Large intestine (tissue), 3 donors: Measurements from ENCODE around the gene RCL1. TPM values are rescaled to one million over a fixed set of nuclear protein-coding genes. Genes with fewer than 3 reads are reported as not detected.

Experiments
- DNase-seq, 2 donors: peaks; one replicate each; pipeline versions ENCODE4 v3.0.0 to v3.0.0-alpha.2; 2013
- H3K27ac ChIP-seq: one replicate; pipeline ENCODE4 v1.5.1; 2013; ENCODE audit warnings: low read length
- H3K27me3 ChIP-seq: 2 replicates; pipeline ENCODE4 v1.6.1; 2013; ENCODE audit warnings: low read length; ENCODE audit not compliant: control insufficient read depth, insufficient read depth
- H3K36me3 ChIP-seq: 2 replicates; pipeline ENCODE4 v1.6.1; 2013; ENCODE audit warnings: low read length; ENCODE audit not compliant: control insufficient read depth, insufficient read depth
- H3K4me1 ChIP-seq: one replicate; pipeline ENCODE4 v1.6.1; 2013; ENCODE audit warnings: low read length; ENCODE audit not compliant: control insufficient read depth, insufficient read depth
- H3K4me3 ChIP-seq: one replicate; pipeline ENCODE4 v1.5.1; 2013; ENCODE audit warnings: low read length
- H3K9me3 ChIP-seq: one replicate; pipeline ENCODE4 v1.6.1; 2013; ENCODE audit warnings: mild to moderate bottlenecking, low read depth, low read length, moderate library complexity; ENCODE audit not compliant: control insufficient read depth
- WGBS: methylation state at CpG from one replicate; pipeline ENCODE4 v1.1.5; 2013; ENCODE audit warnings: low lambda C conversion rate; ENCODE audit not compliant: insufficient coverage; 5-methylcytosine and 5-hydroxymethylcytosine counted together
- polyA plus RNA-seq: library from polyadenylated mRNA; unstranded; fragments of 120-200 nt; gene quantifications from one replicate; pipeline ENCODE4 v1.2.1, GENCODE V29; 2013

The RCL1 gene
- polyA plus RNA-seq, 1 donor, result 12.1 TPM

DNA sequence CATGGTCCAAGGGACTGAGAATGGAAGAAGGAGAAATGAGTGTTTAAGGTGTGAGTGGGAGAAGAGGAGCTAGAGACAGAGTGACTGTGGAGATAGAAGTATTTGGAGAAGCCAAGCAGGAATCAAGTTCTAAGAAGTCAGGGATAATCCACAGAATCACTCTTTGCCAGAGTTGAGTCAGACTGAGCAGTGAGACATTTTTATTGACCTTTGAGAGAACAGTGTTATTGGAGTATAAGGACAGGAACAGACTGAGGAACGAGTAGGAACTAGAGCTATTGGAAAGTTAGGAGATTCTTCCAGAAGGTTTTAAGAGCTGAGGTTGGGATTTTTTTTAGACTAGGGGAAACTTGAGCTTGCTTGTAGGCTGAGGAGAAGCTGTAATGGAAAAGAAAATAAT, 37.2 kb downstream of the RCL1 start:
- Histone ChIP-seq H3K27me3 (no peaks in the 10 kb centered on the region), H3K4me3 (no peak overlapping the region), H3K36me3 (peaks cover 11% of the 10 kb centered on the region), H3K9me3 (no peaks in the 10 kb centered on the region), H3K4me1 (no peaks in the 10 kb centered on the region), H3K27ac (no peak overlapping the region)
- no peak for DNase-seq
- 100% methylated on average over 1 of the region's 1 CpG for WGBS

DNA sequence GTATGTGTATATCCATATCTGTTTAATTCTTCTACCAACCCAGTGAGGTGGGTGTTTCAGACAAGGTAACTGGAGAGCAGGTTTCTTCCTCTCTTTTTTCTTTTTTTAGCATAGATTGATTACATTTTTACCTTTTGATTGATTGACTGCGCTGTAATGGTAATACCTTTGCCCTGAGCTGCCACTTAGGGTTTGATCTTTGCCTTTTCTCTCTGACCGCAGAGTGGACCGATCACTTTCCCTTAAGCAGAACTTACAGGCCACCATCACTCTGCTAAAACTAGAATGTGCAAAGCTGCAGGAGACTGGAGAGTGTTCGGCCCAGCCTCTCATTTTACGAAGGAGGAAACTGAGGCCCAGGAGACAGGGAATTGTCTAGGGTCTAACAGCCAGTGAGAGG, 38.0 kb downstream of the RCL1 start:
- no peaks in the 10 kb centered on the region for H3K27me3 ChIP-seq
- H3K4me3 ChIP-seq, result no peak overlapping the region
- H3K9me3 ChIP-seq, result no peaks in the 10 kb centered on the region
- no peak for DNase-seq
- H3K36me3 ChIP-seq, result peaks cover 18% of the 10 kb centered on the region
- no peak overlapping the region for H3K27ac ChIP-seq
- WGBS, result 0% methylated on average over 1 of the region's 5 CpGs
- H3K4me1 ChIP-seq, result no peaks in the 10 kb centered on the region

DNA sequence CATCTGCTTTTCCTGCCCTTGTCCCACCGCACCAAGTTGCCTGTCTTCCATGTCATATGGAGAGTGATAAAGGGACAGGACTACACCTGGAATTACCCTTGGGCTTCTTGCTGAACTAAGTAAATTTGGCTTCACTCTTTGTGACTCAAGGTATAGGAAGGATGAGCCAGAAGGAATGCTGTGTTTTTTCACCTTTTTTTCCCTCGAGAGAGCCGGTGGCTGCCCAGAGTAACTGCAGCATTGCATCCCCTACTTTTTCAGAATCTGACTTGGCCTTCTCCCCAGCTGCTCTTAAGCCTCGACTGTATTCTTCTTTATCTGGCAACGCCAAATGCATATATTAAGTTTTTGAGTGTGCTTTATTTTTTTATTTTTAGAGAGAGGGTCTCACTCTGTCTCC, 38.4 kb downstream of the RCL1 start:
- WGBS, result 100% methylated on average over 2 of the region's 5 CpGs

DNA sequence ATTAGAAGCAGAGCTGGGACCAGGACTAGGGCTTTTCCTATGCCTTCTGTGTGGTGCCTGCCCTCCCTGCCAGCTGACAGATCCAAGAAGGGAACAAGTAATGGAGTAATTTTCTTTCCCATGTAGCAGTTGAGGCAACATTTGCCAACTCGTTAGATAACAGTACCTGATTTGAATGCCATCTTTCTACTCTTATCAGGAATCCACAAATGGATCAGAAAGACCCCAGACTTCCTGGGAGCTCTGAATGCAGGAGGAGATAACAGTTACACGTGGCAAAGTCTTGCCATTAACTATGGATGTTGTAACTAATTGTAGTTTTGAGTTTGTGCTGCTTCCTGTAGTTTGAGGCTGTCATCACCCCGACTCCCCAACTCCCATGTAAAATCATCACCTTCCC, 39.2 kb downstream of the RCL1 start:
- Histone ChIP-seq H3K27me3 (no peaks in the 10 kb centered on the region), H3K4me3 (no peak overlapping the region), H3K27ac (no peak overlapping the region), H3K4me1 (no peaks in the 10 kb centered on the region), H3K9me3 (no peaks in the 10 kb centered on the region), H3K36me3 (peaks cover 19% of the 10 kb centered on the region)
- no peak for DNase-seq
- no CpG with 5 or more reads among the region's 3 CpGs for WGBS

More for the DNA sequence above, 38.4 kb downstream of the RCL1 start:
- Histone ChIP-seq H3K27me3 (no peaks in the 10 kb centered on the region), H3K4me1 (no peaks in the 10 kb centered on the region), H3K4me3 (no peak overlapping the region), H3K36me3 (peaks cover 19% of the 10 kb centered on the region), H3K9me3 (no peaks in the 10 kb centered on the region), H3K27ac (no peak overlapping the region)
- DNase-seq, result no peak

- H3K27me3 ChIP-seq, result no peaks in the 10 kb centered on the region
- peak in 1 of 2 donors; percentile 26 for DNase-seq
- no peak overlapping the region for H3K27ac ChIP-seq
- H3K4me3 ChIP-seq, result no peak overlapping the region
- no peaks in the 10 kb centered on the region for H3K9me3 ChIP-seq
- no peaks in the 10 kb centered on the region for H3K4me1 ChIP-seq
- no CpG with 5 or more reads among the region's 7 CpGs for WGBS
- peaks cover 22% of the 10 kb centered on the region for H3K36me3 ChIP-seq
Measured at GRCh38 chr9:4832786-4833579, 40.2 kb downstream of the RCL1 start.

- peak in 1 of 2 donors; percentile 25 for DNase-seq
- WGBS, result 87% methylated on average over 2 of the region's 11 CpGs
- no peaks in the 10 kb centered on the region for H3K9me3 ChIP-seq
- no peak overlapping the region for H3K4me3 ChIP-seq
- peaks cover 21% of the 10 kb centered on the region for H3K36me3 ChIP-seq
- no peaks in the 10 kb centered on the region for H3K27me3 ChIP-seq
- H3K4me1 ChIP-seq, result no peaks in the 10 kb centered on the region
- no peak overlapping the region for H3K27ac ChIP-seq
Measured at GRCh38 chr9:4833781-4834560, 41.2 kb downstream of the RCL1 start.

- H3K4me3 ChIP-seq, result no peak overlapping the region
- WGBS, result no CpG with 5 or more reads among the region's 3 CpGs
- peaks cover 23% of the 10 kb centered on the region for H3K36me3 ChIP-seq
- H3K4me1 ChIP-seq, result no peaks in the 10 kb centered on the region
- no peak for DNase-seq
- H3K27ac ChIP-seq, result no peak overlapping the region
- H3K27me3 ChIP-seq, result no peaks in the 10 kb centered on the region
- no peaks in the 10 kb centered on the region for H3K9me3 ChIP-seq
Measured at GRCh38 chr9:4836676-4837075, 43.9 kb downstream of the RCL1 start.

GRCh38 chr9:4837261-4838188, 44.8 kb downstream of the RCL1 start:
- WGBS, result no CpG with 5 or more reads among the region's 6 CpGs
- H3K4me1 ChIP-seq, result no peaks in the 10 kb centered on the region
- peaks cover 23% of the 10 kb centered on the region for H3K36me3 ChIP-seq
- no peak for DNase-seq
- H3K9me3 ChIP-seq, result no peaks in the 10 kb centered on the region
- H3K27me3 ChIP-seq, result no peaks in the 10 kb centered on the region
- H3K27ac ChIP-seq, result no peak overlapping the region
- no peak overlapping the region for H3K4me3 ChIP-seq

DNA sequence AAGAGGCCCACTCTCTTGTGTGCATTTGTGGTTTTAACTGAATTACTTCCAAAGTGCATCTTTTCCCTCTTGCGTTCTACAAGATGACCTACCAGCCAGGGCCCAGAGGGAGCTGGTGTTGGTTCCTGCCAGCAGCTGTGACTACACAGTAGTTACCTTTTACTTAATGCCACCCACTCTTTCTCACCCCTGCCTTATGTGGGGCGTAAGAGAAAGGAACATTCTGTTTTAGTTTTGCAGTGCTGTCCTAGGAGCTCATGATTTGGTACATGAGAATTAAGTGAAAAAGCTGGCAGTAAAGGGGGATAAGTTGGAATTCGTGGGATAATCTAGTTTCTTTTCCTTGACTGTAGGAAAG, 45.4 kb downstream of the RCL1 start:
- H3K4me3 ChIP-seq, result no peak overlapping the region
- no peaks in the 10 kb centered on the region for H3K27me3 ChIP-seq
- no peak overlapping the region for H3K27ac ChIP-seq
- H3K4me1 ChIP-seq, result no peaks in the 10 kb centered on the region
- H3K9me3 ChIP-seq, result no peaks in the 10 kb centered on the region
- H3K36me3 ChIP-seq, result peaks cover 24% of the 10 kb centered on the region
- DNase-seq, result no peak
- WGBS, result 50% methylated on average over 2 of the region's 3 CpGs

- no CpG with 5 or more reads among the region's 1 CpG for WGBS
Measured at GRCh38 chr9:4839470-4839912, 46.7 kb downstream of the RCL1 start.

More at GRCh38 chr9:4839470-4839912, 46.7 kb downstream of the RCL1 start:
- DNase-seq, result no peak
- no peak overlapping the region for H3K4me3 ChIP-seq
- no peaks in the 10 kb centered on the region for H3K9me3 ChIP-seq
- H3K4me1 ChIP-seq, result no peaks in the 10 kb centered on the region
- no peaks in the 10 kb centered on the region for H3K27me3 ChIP-seq
- peaks cover 29% of the 10 kb centered on the region for H3K36me3 ChIP-seq
- no peak overlapping the region for H3K27ac ChIP-seq
